HuH-7.5 (cell line): Measurements from ENCODE around the gene AADACL3.

ENCODE experiments used
- DNase-seq: peaks from one replicate; pipeline ENCODE4 v3.0.0; 2011; ENCODE audit warnings: low spot score

Gene AADACL3

GRCh38 chr1:12769031-12769430 lies 53.1 kb downstream of the AADACL3 start:
- no peak for DNase-seq

- no peak for DNase-seq
Observed at GRCh38 chr1:12769976-12770505, 54.1 kb downstream of the AADACL3 start.

- DNase-seq, result no peak
Observed at GRCh38 chr1:12770620-12771019, 54.7 kb downstream of the AADACL3 start.

GRCh38 chr1:12771186-12771585 lies 55.3 kb downstream of the AADACL3 start:
- DNase-seq, result no peak

GRCh38 chr1:12772520-12772919 lies 56.6 kb downstream of the AADACL3 start:
- no peak for DNase-seq

- DNase-seq, result no peak
Observed at GRCh38 chr1:12773438-12773837, 57.5 kb downstream of the AADACL3 start, which contains the start of gene PRAMEF12. Gene PRAMEF12 (plus strand): TSS chr1:12773738. CDS start chr1:12774868, 1,130 bp downstream.

GRCh38 chr1:12774801-12775345 lies 59.0 kb downstream of the AADACL3 start:
- DNase-seq, result no peak

- DNase-seq, result no peak
Observed at GRCh38 chr1:12775443-12775842, 59.5 kb downstream of the AADACL3 start.

GRCh38 chr1:12776801-12777557 lies 61.1 kb downstream of the AADACL3 start:
- DNase-seq, result no peak
